Renal pelvis (tissue), 4 donors: ENCODE measurements around the gene TTC9C. TPM values are rescaled to one million over a fixed set of nuclear protein-coding genes. Genes with fewer than 3 reads are reported as not detected.
"Not testable (repeated sequence)": the region's sequence is repeated elsewhere in the genome, so short reads cannot be mapped to it uniquely, and the experiment has no call there.

Source experiments
- DNase-seq: peaks from one replicate; pipeline ENCODE4 v3.0.0-alpha.2; 2013
- polyA plus RNA-seq, 3 donors: library from polyadenylated mRNA; unstranded; fragments of 120-200 nt; gene quantifications; one replicate each; pipeline ENCODE4 v1.2.1, GENCODE V29; 2013; ENCODE audit not compliant: insufficient read length in 3 of 3

TTC9C gene
- polyA plus RNA-seq, 3 donors: 37.0 to 48.6 (median 45.8) TPM

- peak; percentile 99 for DNase-seq
Measured at GRCh38 chr11:62727165-62727871, 968 bp upstream of the TTC9C start, which contains the start of gene HNRNPUL2. Gene HNRNPUL2, minus strand, starts transcription at chr11:62727457. Its CDS starts 301 bp downstream, at chr11:62727156.

- peak; percentile 98 for DNase-seq
Measured at GRCh38 chr11:62727872-62728170, 465 bp upstream of the TTC9C start.

GRCh38 chr11:62730076-62730475 lies 1.8 kb downstream of the TTC9C start:
- not testable (repeated sequence) for DNase-seq

DNA sequence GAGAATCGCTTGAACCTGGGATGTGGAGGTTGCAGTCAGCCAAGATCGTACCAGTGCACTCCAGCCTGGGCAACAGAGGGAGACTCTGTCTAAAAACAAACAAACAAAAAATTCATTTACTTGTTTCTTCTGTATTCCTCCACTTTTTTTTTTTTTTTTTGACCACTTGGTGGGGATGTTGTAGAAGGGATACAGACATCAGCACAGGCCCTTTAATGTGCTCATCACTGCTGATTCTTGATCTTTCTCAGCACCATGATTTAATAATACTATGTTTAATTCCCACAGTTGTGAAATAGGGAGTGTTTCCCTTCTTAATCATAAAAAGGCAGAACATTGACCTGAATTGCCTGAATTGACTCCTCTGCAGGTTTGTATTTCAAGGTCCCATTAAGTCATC lies 4.5 kb downstream of the TTC9C start:
- no peak for DNase-seq

DNA sequence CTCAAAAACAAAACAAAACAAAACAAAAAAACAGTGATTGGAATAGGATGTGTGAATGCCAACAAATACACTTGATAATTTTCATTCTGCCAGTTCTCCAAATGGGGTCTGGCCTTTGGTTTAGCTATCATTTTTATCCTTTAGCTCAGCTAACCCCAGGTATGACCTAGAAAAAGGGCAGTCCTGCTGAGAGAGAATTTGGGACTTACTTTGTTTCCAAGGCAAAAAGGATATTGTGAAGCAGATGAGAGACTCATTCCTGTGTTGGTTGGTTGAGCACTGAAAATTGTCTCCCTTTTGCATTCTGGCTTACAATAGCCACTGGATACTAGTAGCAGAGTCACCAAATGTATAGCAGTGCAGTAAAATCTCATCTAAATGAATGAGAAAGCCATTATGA lies 8.9 kb downstream of the TTC9C start:
- DNase-seq: no peak

DNA sequence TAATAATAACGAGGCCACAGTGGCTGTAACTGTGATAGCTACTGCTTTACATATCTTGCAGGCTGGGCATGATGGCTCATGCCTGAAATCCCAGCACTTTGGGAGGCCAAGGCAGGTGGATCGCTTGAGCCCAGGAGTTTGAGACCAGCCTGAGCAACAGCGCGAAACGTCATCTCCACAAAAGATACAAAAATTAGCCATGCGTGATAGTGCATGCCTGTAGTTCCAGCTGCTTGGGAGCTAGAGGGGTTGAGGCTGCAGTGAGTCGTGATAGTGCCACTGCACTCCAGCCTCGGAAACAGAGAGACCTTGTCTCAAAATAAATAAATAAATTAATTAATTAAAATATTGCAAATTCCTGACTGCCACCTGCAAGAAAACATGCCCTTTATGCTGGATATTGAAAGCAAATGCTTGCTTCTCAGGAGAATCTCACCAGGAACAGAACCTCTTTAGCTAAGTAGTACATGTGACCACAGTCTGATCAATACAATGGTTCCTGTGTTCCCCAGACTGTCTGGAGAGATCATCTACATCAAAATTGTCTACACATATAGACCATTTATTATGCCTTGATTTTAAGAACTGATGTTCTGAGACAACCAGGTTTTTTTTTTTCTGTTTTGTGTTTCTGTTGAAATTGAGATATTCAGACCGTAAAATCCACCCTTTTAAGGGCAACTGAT lies 19.3 kb downstream of the TTC9C start:
- DNase-seq: no peak

DNA sequence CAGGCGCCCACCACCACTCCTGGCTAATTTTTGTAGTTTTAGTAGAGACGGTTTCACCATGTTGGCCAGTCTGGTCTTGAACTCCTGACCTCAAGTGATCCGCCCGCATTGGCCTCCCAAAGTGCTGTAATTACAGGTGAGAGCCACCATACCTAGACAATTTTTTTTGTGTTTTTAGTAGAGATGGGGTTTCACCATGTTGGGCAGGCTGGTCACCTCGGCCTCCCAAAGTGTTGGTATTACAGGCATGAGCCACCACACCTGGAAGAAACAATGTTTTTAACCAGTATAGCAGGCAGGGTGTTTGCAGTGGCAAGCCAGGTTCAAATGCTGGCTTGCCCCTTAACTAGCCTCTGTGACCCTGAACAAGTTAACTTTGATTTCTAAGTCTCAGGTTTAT lies 21.6 kb downstream of the TTC9C start:
- DNase-seq: not testable (repeated sequence)

DNA sequence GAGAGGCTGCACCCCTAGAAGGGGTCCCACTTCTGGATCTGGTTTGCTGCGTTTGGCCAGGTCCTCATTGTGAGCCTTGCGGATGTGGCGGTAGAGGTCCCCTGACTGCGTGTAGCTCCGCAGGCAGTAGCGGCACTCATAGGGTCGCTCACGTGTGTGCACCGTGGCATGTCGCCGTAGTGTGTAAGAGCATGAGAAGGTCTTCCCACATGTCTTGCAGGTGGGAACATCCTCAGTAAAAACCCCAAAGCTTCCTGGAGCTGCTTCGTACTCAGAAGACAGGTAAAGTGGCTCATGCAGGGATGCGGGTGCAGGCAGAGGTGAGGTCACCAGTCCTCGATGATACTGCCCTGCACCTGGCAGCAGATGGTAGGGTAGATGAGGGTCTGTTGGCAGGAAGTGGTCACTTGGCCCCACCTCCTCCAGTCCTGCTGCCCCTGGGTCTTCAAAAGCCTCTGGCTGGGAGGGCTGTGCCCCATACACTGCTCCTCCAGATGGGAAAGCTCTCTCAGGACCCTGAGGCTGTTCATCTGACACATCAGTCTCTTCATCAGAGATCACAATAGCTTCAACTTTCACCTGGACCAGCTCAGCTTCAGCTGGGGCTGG lies 24.0 kb downstream of the TTC9C start:
- no peak for DNase-seq

DNA sequence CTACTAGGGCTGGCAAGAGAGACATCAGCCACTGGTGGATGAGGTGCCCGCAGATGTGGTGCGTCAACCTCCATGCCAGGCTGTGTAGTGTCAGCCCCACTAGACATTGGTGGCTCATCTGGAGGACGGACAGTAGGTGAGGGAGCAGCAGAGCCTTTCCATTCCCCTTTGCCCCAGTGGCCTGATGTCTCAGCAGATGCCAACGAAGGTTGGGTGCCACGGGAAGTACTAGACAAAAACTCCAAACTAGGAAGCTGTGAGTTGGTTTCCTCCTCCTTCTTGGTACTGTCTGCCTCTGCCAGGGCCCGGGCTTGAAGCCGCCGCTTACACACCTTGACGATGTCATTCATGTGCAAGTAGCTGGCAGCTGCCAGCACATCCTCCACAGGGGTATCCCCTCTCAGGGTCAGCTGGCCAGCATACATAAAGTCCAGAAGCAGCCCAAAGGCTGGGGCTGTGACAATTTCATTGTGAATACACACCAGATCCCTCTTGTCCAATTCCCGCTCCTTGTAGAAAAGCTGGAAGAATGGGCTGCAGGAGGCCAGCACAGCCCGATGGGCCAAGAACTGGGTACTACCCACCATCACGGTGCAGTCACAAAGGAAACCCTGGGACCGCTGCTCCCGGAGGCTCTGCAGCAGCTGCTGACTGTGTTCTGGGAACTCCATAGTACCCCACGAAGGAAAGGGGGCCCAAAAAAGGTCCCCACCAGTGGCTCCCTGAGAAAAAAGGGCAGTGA lies 24.9 kb downstream of the TTC9C start:
- no peak for DNase-seq

GRCh38 chr11:62753736-62754603 lies 25.7 kb downstream of the TTC9C start, which contains the start of gene ZBTB3:
Gene ZBTB3, minus strand, starts transcription at chr11:62754160. Its CDS starts 496 bp downstream, at chr11:62753664.
- peak; percentile 99 for DNase-seq

- no peak for DNase-seq
Measured at GRCh38 chr11:62755086-62755615, 26.9 kb downstream of the TTC9C start.

GRCh38 chr11:62757846-62758788 lies 29.8 kb downstream of the TTC9C start:
- DNase-seq: no peak

DNA sequence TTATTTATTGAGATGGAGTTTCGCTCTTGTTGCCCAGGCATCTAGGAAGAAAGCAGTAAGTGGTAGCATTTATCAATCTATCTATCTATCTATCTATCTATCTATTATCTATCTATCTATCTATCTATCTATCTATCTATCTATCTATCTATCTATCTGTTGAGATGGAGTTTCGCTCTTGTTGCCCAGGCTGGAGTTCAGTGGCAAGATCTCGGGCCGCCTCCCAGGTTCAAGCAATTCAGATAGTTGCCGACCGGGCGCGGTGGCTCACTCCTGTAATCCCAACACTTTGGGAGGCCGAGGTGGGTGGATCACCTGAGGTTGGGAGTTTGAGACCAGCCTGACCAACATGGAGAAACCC lies 32.6 kb downstream of the TTC9C start:
- DNase-seq: not testable (repeated sequence)

DNA sequence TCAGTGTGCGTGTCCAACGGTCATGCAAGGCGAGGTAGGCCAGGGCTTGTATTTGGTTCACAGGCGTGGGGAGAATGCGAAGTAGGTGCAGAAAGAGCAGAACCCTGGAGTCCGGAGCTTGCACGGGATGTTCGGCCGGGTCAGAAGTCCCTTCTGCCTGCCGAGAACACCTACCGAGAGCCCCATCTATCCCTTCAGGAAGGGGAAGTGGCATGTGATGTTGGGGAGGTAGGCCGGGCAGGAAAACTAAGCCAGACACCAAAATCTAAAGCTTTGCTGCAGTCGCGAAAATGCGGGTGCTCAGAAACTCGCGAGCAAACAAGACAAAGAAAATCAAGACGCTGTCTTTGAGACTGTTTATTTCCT lies 42.5 kb downstream of the TTC9C start:
- DNase-seq: no peak

DNA sequence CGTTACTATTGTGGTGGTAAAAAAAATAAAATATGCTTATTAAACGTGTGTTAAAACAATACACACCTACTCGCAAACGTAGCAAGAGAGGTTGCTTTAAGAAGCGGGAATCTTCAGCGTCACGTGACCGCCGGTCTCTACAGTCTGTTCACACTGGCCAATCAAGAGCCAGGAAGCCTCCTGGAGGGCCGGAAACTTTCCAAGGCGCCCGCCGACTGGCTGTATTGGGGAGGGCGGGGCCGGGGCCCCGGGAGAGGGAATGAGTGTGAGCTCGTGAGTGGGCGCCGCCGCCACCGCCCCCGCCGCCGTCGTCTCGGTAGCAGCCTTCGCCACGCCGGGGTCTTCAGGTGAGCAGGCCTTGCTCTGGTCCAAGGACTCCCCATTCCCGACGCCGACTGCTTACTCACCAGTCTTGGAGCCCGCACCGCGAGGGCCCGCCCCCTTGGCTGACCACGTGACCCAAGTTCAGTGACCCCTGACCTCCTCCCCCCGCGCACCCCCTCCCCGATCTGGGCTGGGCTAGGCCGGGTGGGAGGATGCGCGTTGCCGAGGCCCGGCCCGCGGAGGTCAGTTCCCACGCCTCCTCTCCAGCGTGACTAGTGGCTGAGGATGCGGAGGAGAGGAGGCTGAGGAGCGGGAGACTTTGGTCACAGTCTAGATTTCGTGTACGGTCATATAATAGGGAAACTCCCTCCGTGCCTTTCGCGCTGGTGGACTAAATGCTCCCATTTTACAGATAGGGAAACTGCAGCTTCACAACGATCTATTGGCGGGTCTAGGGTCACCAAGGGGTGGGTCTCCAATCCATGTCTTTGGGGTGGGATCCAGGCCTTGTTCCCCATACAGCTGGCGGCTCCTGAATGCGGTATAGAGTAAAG lies 43.1 kb downstream of the TTC9C start, which contains the start of gene TAF6L:
Gene TAF6L, plus strand, starts transcription at position 253 of the 878 bp plus-strand sequence. CDS start 4,388 bp downstream, outside the sequence.
- DNase-seq: peak; percentile 98

GRCh38 chr11:62774407-62774806 lies 46.1 kb downstream of the TTC9C start:
- no peak for DNase-seq

- no peak for DNase-seq
Measured at GRCh38 chr11:62775646-62776045, 47.4 kb downstream of the TTC9C start.

DNA sequence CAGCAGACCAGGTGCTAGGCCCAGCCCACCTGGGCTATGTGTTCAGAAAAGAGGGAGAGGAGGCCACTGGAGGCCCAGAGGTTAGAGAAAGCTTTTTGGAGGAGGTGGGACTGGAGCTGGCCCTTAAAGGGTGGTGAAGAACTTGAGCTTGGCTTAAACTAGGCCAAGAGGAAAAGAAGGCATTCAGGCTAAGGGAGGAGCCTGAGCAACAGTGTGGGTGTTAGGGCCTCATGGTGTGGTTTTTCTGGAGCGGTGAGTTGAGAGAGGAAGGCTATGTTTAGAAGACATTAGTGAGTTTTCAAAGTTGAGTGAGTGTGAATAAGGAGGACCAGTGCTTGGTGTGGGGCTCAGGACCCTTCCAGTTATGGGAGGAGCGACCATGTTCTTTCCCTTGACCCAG lies 49.1 kb downstream of the TTC9C start:
- DNase-seq: no peak

GRCh38 chr11:62778441-62778840 lies 50.2 kb downstream of the TTC9C start:
- DNase-seq: no peak
